ENCODE data around the gene CMTM8. TPM values are rescaled to one million over a fixed set of nuclear protein-coding genes. Genes with fewer than 3 reads are reported as not detected.

CMTM8 gene
- total RNA-seq, 5 donors from 2014 or later (not counting 1 experiment from before 2014, with no cell fraction given), result 5.2 to 12.2 (median 10.3) TPM

- CTCF ChIA-PET, result no interaction called here
- H3K4me3 ChIP-seq (ENCODE audit: control insufficient read depth in 1 of 2, extremely low read depth in 1 of 2, low read length in 1 of 2), result no peak overlapping the region
Observed at GRCh38 chr3:32257042-32257441, 18.6 kb downstream of the CMTM8 start.

DNA sequence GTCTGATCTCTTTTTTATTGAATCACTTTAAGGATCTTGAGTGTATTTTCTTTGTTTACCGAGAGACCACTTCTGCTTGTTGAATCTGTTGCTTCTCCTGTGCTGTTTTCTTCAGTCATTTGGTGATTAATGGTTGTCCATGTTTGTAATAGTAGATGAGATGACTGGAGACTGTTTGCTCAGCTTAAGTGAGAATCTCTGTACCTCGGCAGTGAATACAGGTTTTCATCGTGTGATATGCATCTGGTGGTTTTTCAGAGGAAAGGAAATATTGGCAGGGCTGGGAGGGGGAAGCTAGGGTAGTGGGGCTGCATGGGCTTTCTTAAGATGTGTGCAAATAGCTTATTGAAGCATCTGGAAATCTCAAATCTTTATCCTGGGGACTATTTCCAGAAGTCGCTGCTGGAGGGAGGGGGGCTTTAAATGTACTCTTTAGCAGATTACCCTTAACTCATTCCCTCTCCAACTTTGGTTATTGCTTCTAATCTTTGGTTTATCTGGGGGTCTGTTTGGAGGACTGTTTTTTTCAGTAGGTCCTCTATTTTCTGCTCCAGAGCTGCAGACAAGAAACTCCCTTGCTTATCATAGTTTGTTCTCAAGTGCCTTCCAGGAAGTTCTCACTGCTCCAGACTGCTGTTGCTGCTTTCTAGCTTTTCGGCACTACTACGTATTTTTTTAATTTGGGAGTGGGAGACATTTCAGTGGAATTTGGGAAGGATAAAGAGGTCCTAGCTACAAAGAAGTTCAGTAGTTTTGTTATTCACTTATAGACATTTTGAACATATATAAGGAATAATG lies 19.4 kb downstream of the CMTM8 start:
- DNase-seq (no peak), ATAC-seq (replicated peaks in 1 of 4) (peak in 3 of 4 experiments; percentile 65 to 82 (median 69))
- Mint-ChIP-seq H3K4me1 (peaks cover 14 to 26% (median 22%) of the 10 kb centered on the region in 3 donors), H3K36me3 (peaks cover 31% of the 10 kb centered on the region), H3K27me3 (peaks cover 0 to 1% of the 10 kb centered on the region in 2 donors), H3K9me3 (peaks cover 0 to 5% (median 0%) of the 10 kb centered on the region in 3 donors), H3K4me3 (peak overlapping the region in 1 of 3 donors; percentile 29), H3K27ac (peak overlapping the region in 1 of 2 donors; percentile 2)
- WGBS (ENCODE audit: insufficient coverage), result 33% methylated on average over 3 of the region's 6 CpGs
- ChIA-PET CTCF (interaction anchor here (0.7 to 0.8 kb wide), 2 partner anchors 19 to 80 kb away, joined by 3 read pairs; no protein-coding TSS in a partner anchor), POLR2A (interaction anchor here in 1 of 2 donors (0.5 kb wide), 1 partner anchor 40 kb away, joined by 7 read pairs; no protein-coding TSS in a partner anchor)
- Histone ChIP-seq H3K9me3 (peaks cover 3% of the 10 kb centered on the region), H3K4me3 (ENCODE audit: control insufficient read depth in 1 of 2, extremely low read depth in 1 of 2, low read length in 1 of 2) (no peak overlapping the region), H3K27me3 (replicated peaks in 1 of 2; ENCODE audit: control insufficient read depth in 2 of 2, extremely low read depth in 1 of 2, insufficient read depth in 2 of 2, low read length in 1 of 2) (no peaks in the 10 kb centered on the region), H3K27ac (ENCODE audit: low read length) (no peak overlapping the region), H3K4me1 (ENCODE audit: control insufficient read depth in 1 of 2, extremely low read depth in 1 of 2, insufficient read depth in 2 of 2, low read length in 2 of 2) (peaks cover 0 to 9% of the 10 kb centered on the region in 2 experiments), H3K36me3 (ENCODE audit: control insufficient read depth in 2 of 2, extremely low read depth in 1 of 2, insufficient read depth in 1 of 2, low read length in 1 of 2) (peaks cover 0 to 5% of the 10 kb centered on the region in 2 donors)

More at GRCh38 chr3:32257042-32257441, 18.6 kb downstream of the CMTM8 start:
- POLR2A ChIA-PET, result no interaction called here
- H3K36me3 ChIP-seq (ENCODE audit: control insufficient read depth in 2 of 2, extremely low read depth in 1 of 2, insufficient read depth in 1 of 2, low read length in 1 of 2), result peaks cover 0 to 3% of the 10 kb centered on the region in 2 donors
- peaks cover 14 to 26% (median 22%) of the 10 kb centered on the region in 3 donors for H3K4me1 Mint-ChIP-seq
- WGBS (ENCODE audit: insufficient coverage), result no CpG with 5 or more reads among the region's 3 CpGs
- peaks cover 3% of the 10 kb centered on the region for H3K9me3 ChIP-seq
- no peak overlapping the region for H3K27ac ChIP-seq (ENCODE audit: low read length)
- H3K4me3 Mint-ChIP-seq, result peak overlapping the region in 1 of 3 donors; percentile 29
- H3K9me3 Mint-ChIP-seq, result peaks cover 0 to 5% (median 0%) of the 10 kb centered on the region in 3 donors
- no peaks in the 10 kb centered on the region for H3K27me3 ChIP-seq (replicated peaks in 1 of 2; ENCODE audit: control insufficient read depth in 2 of 2, extremely low read depth in 1 of 2, insufficient read depth in 2 of 2, low read length in 1 of 2)
- peaks cover 26% of the 10 kb centered on the region for H3K36me3 Mint-ChIP-seq
- H3K4me1 ChIP-seq (ENCODE audit: control insufficient read depth in 1 of 2, extremely low read depth in 1 of 2, insufficient read depth in 2 of 2, low read length in 2 of 2), result peaks cover 0 to 9% of the 10 kb centered on the region in 2 experiments
- DNase-seq (no peak), ATAC-seq (replicated peaks in 1 of 4) (no peak)
- H3K27me3 Mint-ChIP-seq, result peaks cover 0 to 1% of the 10 kb centered on the region in 2 donors
- peak overlapping the region in 1 of 2 donors; percentile 36 for H3K27ac Mint-ChIP-seq

DNA sequence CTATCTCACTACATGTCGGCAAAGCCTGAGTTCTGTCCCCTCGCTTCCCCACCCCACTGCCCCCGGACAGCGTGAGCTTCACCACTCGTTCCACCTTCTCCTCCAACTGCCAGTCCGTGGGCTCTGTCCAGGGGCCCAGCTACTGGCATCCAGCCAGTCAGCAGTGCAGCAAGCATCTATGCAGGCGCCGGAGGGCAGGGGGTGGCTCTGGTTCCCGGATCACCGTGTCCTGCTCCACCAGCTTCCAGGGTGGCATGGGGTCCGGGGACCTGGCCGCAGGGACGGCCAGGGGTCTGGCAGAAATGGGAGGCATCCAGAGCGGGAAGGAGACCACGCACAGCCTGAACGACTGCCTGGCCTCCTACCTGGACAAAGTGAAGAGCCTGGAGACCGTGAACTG lies 20.4 kb downstream of the CMTM8 start:
- Histone ChIP-seq H3K4me1 (ENCODE audit: control insufficient read depth in 1 of 2, extremely low read depth in 1 of 2, insufficient read depth in 2 of 2, low read length in 2 of 2) (peaks cover 0 to 9% of the 10 kb centered on the region in 2 experiments), H3K27me3 (replicated peaks in 1 of 2; ENCODE audit: control insufficient read depth in 2 of 2, extremely low read depth in 1 of 2, insufficient read depth in 2 of 2, low read length in 1 of 2) (no peaks in the 10 kb centered on the region), H3K4me3 (ENCODE audit: control insufficient read depth in 1 of 2, extremely low read depth in 1 of 2, low read length in 1 of 2) (no peak overlapping the region), H3K27ac (ENCODE audit: low read length) (no peak overlapping the region), H3K36me3 (ENCODE audit: control insufficient read depth in 2 of 2, extremely low read depth in 1 of 2, insufficient read depth in 1 of 2, low read length in 1 of 2) (peaks cover 0 to 5% of the 10 kb centered on the region in 2 donors), H3K9me3 (peaks cover 3% of the 10 kb centered on the region)
- POLR2A ChIA-PET, result interaction anchor here in 1 of 2 donors (0.5 kb wide), 1 partner anchor 498 kb away, joined by 4 read pairs; no protein-coding TSS in a partner anchor
- DNase-seq, result no peak
- Mint-ChIP-seq H3K27ac (no peak overlapping the region), H3K4me1 (peaks cover 14 to 26% (median 22%) of the 10 kb centered on the region in 3 donors), H3K36me3 (peaks cover 28% of the 10 kb centered on the region), H3K4me3 (no peak overlapping the region), H3K9me3 (peaks cover 0 to 5% (median 0%) of the 10 kb centered on the region in 3 donors), H3K27me3 (no peaks in the 10 kb centered on the region)
- CTCF ChIA-PET, result no interaction called here
- 95% methylated on average over 12 of the region's 17 CpGs for WGBS (ENCODE audit: insufficient coverage)
- no peak for ATAC-seq (replicated peaks in 1 of 4)

DNA sequence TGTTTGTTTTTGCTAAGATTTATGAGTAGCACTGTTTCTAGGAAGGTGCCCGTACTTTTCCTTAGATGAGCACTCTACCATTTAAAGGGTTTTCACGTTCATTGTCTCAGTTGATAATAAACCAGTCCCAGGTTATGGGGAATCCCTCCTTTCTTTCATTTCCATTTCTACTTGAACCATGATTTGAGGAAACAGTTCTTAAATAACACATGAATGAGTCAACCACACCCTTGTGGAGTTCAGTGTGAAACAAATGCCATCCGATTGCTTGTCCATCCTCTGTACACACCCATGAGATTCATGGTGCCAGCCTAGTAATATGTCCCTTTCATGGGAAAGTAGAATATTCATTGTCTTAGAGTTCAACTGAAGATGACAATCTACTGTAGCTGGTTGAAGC lies 23.1 kb downstream of the CMTM8 start:
- Histone ChIP-seq H3K9me3 (no peaks in the 10 kb centered on the region), H3K27me3 (replicated peaks in 1 of 2; ENCODE audit: control insufficient read depth in 2 of 2, extremely low read depth in 1 of 2, insufficient read depth in 2 of 2, low read length in 1 of 2) (no peaks in the 10 kb centered on the region), H3K4me3 (ENCODE audit: control insufficient read depth in 1 of 2, extremely low read depth in 1 of 2, low read length in 1 of 2) (no peak overlapping the region), H3K4me1 (ENCODE audit: control insufficient read depth in 1 of 2, extremely low read depth in 1 of 2, insufficient read depth in 2 of 2, low read length in 2 of 2) (peaks cover 0 to 9% of the 10 kb centered on the region in 2 experiments), H3K36me3 (ENCODE audit: control insufficient read depth in 2 of 2, extremely low read depth in 1 of 2, insufficient read depth in 1 of 2, low read length in 1 of 2) (peaks cover 0 to 5% of the 10 kb centered on the region in 2 donors), H3K27ac (ENCODE audit: low read length) (no peak overlapping the region)
- POLR2A ChIA-PET, result no interaction called here
- no peak overlapping the region for H3K4me3 Mint-ChIP-seq
- H3K27ac Mint-ChIP-seq, result no peak overlapping the region
- peaks cover 13 to 19% (median 19%) of the 10 kb centered on the region in 3 donors for H3K4me1 Mint-ChIP-seq
- ATAC-seq (replicated peaks in 1 of 4) (no peak), DNase-seq (no peak)
- no CpG with 5 or more reads among the region's 3 CpGs for WGBS (ENCODE audit: insufficient coverage)
- peaks cover 0 to 4% (median 0%) of the 10 kb centered on the region in 3 donors for H3K9me3 Mint-ChIP-seq
- CTCF ChIA-PET, result interaction anchor here in 1 of 2 donors (1.0 kb wide), 1 partner anchor 84 kb away, joined by 3 read pairs; no protein-coding TSS in a partner anchor
- H3K36me3 Mint-ChIP-seq, result peaks cover 18% of the 10 kb centered on the region
- no peaks in the 10 kb centered on the region for H3K27me3 Mint-ChIP-seq

DNA sequence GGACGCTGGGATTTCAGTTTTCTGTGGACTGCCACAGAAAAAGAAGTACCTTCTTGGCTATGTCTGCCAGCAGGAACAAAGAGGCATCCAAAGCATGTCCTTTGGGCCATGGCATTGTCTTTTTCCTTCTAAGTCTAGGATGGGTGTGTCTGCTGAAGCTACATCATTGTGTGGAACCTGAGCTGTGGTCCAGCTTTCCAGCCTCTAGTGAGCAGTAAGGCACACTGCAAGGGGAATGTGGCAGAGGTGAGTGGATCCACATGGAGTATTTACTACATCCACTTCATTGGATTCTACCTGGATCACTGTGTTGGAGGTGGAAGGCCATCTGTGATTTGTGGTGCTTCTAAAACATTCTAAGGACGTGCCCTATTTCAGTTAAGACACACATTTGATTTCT lies 23.7 kb downstream of the CMTM8 start:
- Histone ChIP-seq H3K36me3 (ENCODE audit: control insufficient read depth in 2 of 2, extremely low read depth in 1 of 2, insufficient read depth in 1 of 2, low read length in 1 of 2) (peaks cover 0 to 5% of the 10 kb centered on the region in 2 donors), H3K4me1 (ENCODE audit: control insufficient read depth in 1 of 2, extremely low read depth in 1 of 2, insufficient read depth in 2 of 2, low read length in 2 of 2) (peaks cover 0 to 8% of the 10 kb centered on the region in 2 experiments), H3K9me3 (no peaks in the 10 kb centered on the region), H3K4me3 (ENCODE audit: control insufficient read depth in 1 of 2, extremely low read depth in 1 of 2, low read length in 1 of 2) (no peak overlapping the region), H3K27me3 (replicated peaks in 1 of 2; ENCODE audit: control insufficient read depth in 2 of 2, extremely low read depth in 1 of 2, insufficient read depth in 2 of 2, low read length in 1 of 2) (no peaks in the 10 kb centered on the region), H3K27ac (ENCODE audit: low read length) (no peak overlapping the region)
- 100% methylated on average over 1 of the region's 2 CpGs for WGBS (ENCODE audit: insufficient coverage)
- Mint-ChIP-seq H3K4me3 (no peak overlapping the region), H3K27ac (no peak overlapping the region), H3K4me1 (peaks cover 8 to 14% (median 12%) of the 10 kb centered on the region in 3 donors), H3K9me3 (peaks cover 0 to 4% (median 0%) of the 10 kb centered on the region in 3 donors), H3K27me3 (no peaks in the 10 kb centered on the region), H3K36me3 (peaks cover 18% of the 10 kb centered on the region)
- POLR2A ChIA-PET, result interaction anchor here in 1 of 2 donors (1.0 kb wide), 1 partner anchor 133 kb away, joined by 4 read pairs; no protein-coding TSS in a partner anchor
- ATAC-seq (replicated peaks in 1 of 4) (no peak), DNase-seq (no peak)
- CTCF ChIA-PET, result interaction anchor here in 1 of 2 donors (1.0 to 1.1 kb wide), 2 partner anchors 10 to 84 kb away, joined by 3 read pairs; no protein-coding TSS in a partner anchor

- H3K27me3 ChIP-seq (replicated peaks in 1 of 2; ENCODE audit: control insufficient read depth in 2 of 2, extremely low read depth in 1 of 2, insufficient read depth in 2 of 2, low read length in 1 of 2), result no peaks in the 10 kb centered on the region
- WGBS (ENCODE audit: insufficient coverage), result no CpG with 5 or more reads among the region's 1 CpG
- no peak overlapping the region for H3K27ac ChIP-seq (ENCODE audit: low read length)
- no peaks in the 10 kb centered on the region for H3K4me1 ChIP-seq (ENCODE audit: control insufficient read depth in 1 of 2, extremely low read depth in 1 of 2, insufficient read depth in 2 of 2, low read length in 2 of 2)
- no peak for ATAC-seq (replicated peaks in 1 of 4)
- H3K27ac Mint-ChIP-seq, result no peak overlapping the region
- no peak overlapping the region for H3K4me3 ChIP-seq (ENCODE audit: control insufficient read depth in 1 of 2, extremely low read depth in 1 of 2, low read length in 1 of 2)
- H3K9me3 Mint-ChIP-seq, result no peaks in the 10 kb centered on the region
- no peak overlapping the region for H3K4me3 Mint-ChIP-seq
- no peaks in the 10 kb centered on the region for H3K27me3 Mint-ChIP-seq
- no peaks in the 10 kb centered on the region for H3K9me3 ChIP-seq
- POLR2A ChIA-PET, result no interaction called here
- peaks cover 14% of the 10 kb centered on the region for H3K36me3 Mint-ChIP-seq
- no peaks in the 10 kb centered on the region for H3K36me3 ChIP-seq (ENCODE audit: control insufficient read depth in 2 of 2, extremely low read depth in 1 of 2, insufficient read depth in 1 of 2, low read length in 1 of 2)
- CTCF ChIA-PET, result no interaction called here
- peaks cover 13 to 32% (median 25%) of the 10 kb centered on the region in 3 donors for H3K4me1 Mint-ChIP-seq
- no peak for DNase-seq
Observed at GRCh38 chr3:32274306-32274705, 35.8 kb downstream of the CMTM8 start.
